Loucy (cell line): Measurements from ENCODE around the gene RCAN2.

Experiments used
- EZH2phosphoT487 ChIP-seq: fragments of 200-600 bp; IDR thresholded peaks from 2 replicates; pipeline ENCODE4 v1.6.1; 2018; ENCODE audit warnings: antibody characterized with exemption, mild to moderate bottlenecking, moderate library complexity, borderline replicate concordance
- TF ChIP-seq, protein P1 (sequence below): fragments of 200-600 bp; sonication (generic); conservative IDR thresholded peaks from 2 replicates; pipeline ENCODE4 v1.5.1; 2014; ENCODE audit warnings: mild to moderate bottlenecking, antibody characterized with exemption, low read length

DNA sequence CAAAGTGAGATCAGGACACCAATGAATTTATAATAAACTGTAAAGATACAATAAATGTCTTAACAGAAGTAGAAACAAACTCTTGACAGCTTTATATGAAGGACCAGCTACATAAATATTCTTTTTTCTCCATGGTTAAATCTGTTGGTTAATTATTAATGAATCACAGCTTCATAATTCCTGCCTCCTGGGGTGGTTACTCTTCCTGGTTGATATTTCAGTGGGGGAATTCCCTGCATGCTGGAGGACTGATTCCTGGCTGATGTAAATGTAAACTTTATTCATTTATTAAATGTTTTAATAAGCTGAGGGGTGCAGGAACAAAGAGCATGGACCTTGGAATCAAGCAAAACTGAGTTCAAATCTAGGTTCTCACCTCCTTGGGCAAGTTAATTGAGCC is 16.2 kb upstream of the RCAN2 start:
- TF ChIP-seq, protein P1, sequence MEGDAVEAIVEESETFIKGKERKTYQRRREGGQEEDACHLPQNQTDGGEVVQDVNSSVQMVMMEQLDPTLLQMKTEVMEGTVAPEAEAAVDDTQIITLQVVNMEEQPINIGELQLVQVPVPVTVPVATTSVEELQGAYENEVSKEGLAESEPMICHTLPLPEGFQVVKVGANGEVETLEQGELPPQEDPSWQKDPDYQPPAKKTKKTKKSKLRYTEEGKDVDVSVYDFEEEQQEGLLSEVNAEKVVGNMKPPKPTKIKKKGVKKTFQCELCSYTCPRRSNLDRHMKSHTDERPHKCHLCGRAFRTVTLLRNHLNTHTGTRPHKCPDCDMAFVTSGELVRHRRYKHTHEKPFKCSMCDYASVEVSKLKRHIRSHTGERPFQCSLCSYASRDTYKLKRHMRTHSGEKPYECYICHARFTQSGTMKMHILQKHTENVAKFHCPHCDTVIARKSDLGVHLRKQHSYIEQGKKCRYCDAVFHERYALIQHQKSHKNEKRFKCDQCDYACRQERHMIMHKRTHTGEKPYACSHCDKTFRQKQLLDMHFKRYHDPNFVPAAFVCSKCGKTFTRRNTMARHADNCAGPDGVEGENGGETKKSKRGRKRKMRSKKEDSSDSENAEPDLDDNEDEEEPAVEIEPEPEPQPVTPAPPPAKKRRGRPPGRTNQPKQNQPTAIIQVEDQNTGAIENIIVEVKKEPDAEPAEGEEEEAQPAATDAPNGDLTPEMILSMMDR, result no peak
- TF ChIP-seq EZH2phosphoT487, result no peak
